Measurements from ENCODE around the gene POU5F2. TPM values are rescaled to one million over a fixed set of nuclear protein-coding genes. Genes with fewer than 3 reads are reported as not detected.

The POU5F2 gene
- total and polyA plus RNA-seq, 2 of the 8 experiments (the other 6 are each of a cell fraction or from before 2014, with no cell fraction given): 0.06 to 0.08 TPM

DNA sequence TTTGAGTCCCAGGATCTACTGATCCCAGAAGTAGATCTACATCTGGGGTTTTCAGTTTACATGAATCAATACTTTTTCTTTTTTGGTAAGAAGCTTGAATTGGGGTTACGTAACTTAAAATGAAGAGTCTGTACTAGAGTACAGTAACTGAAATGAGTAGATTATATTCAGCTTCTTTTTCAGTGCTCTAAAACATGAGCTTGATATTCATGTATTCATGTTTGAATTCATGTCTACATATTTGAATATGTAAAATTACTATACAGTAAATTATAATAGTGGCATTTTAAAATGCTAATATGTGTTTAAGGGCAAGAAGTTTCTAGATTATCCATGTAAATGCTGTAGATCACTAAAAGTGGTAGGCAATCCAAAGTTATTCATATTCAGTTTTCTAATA, 14.8 kb downstream of the POU5F2 start:
- Histone ChIP-seq H3K4me1 (replicated peaks in 1 of 4; ENCODE audit: control insufficient read depth in 3 of 4, insufficient read depth in 4 of 4, low read length in 3 of 4) (peaks cover 0 to 9% (median 0%) of the 10 kb centered on the region in 4 experiments; a peak in 1 of 7 replicates), H2BK15ac (ENCODE audit: low read length) (no peak overlapping the region), H3K79me2 (ENCODE audit: control insufficient read depth in 1 of 2, insufficient read depth in 2 of 2, low read length in 2 of 2) (no peaks in the 10 kb centered on the region), H2AFZ (ENCODE audit: low read length) (no peak overlapping the region), H2BK20ac (ENCODE audit: low read length) (no peak overlapping the region), H2BK5ac (ENCODE audit: low read depth, low read length) (no peak overlapping the region), H3K27ac (ENCODE audit: low read depth, low read length) (no peak overlapping the region), H3K23ac (ENCODE audit: insufficient read length) (no peak overlapping the region), H3K23me2 (ENCODE audit: low read depth, low read length) (no peaks in the 10 kb centered on the region), H3K9me3 (ENCODE audit: insufficient read depth in 2 of 2, low read depth in 1 of 2, low read length in 1 of 2) (no peaks in the 10 kb centered on the region), H4K8ac (ENCODE audit: extremely low read depth, insufficient read depth, low read length) (no peak overlapping the region), H3K4ac (replicated peaks; ENCODE audit: insufficient read length, low read depth, low read length) (peak overlapping the region; percentile 21), H3K14ac (ENCODE audit: insufficient read length) (no peak overlapping the region), H3K18ac (ENCODE audit: extremely low read depth, low read length) (no peak overlapping the region), H4K5ac (ENCODE audit: insufficient read length, low read depth, low read length) (no peak overlapping the region), H2BK120ac (replicated peaks; ENCODE audit: low read depth, low read length) (no peak overlapping the region), H3K27me3 (replicated peaks in 1 of 4; ENCODE audit: control insufficient read depth in 3 of 4, extremely low read depth in 1 of 4, insufficient read depth in 3 of 4, low read length in 3 of 4) (no peaks in the 10 kb centered on the region), H3K4me2 (ENCODE audit: insufficient read depth in 1 of 2, low read depth in 2 of 2, low read length in 2 of 2) (no peak overlapping the region), H2AK5ac (ENCODE audit: low read depth, low read length) (no peak overlapping the region), H4K91ac (replicated peaks; ENCODE audit: insufficient read length, low read length) (no peak overlapping the region), H3K56ac (replicated peaks; ENCODE audit: insufficient read length, low read depth, low read length) (no peak overlapping the region), H3K9ac (replicated peaks in 1 of 4; ENCODE audit: extremely low read depth in 1 of 4, low read depth in 3 of 4, low read length in 3 of 4) (no peak overlapping the region), H3K4me3 (ENCODE audit: extremely low read depth in 1 of 4, insufficient read depth in 2 of 4, low read depth in 3 of 4, low read length in 4 of 4) (no peak overlapping the region), H2BK12ac (ENCODE audit: low read depth, low read length) (no peak overlapping the region), H4K20me1 (replicated peaks in 1 of 2; ENCODE audit: control insufficient read depth in 1 of 2, insufficient read depth in 2 of 2, low read length in 2 of 2) (no peaks in the 10 kb centered on the region), H3K79me1 (ENCODE audit: low read depth, low read length) (no peaks in the 10 kb centered on the region), H3K36me3 (ENCODE audit: control insufficient read depth in 2 of 4, insufficient read depth in 4 of 4, low read length in 3 of 4) (no peaks in the 10 kb centered on the region)
- ChIA-PET CTCF (ENCODE audit: partially characterized antibody) (interaction anchor here (0.9 to 1.1 kb wide), 3 partner anchors 9 to 95 kb away, joined by 3 read pairs; no protein-coding TSS in a partner anchor), POLR2A (ENCODE audit: partially characterized antibody) (no interaction called here)
- no peak for DNase-seq (ENCODE audit: low read depth in 1 of 2, low spot score in 2 of 2)
- no peak for FAIRE-seq
- WGBS, 2 experiments (ENCODE audit: extremely low coverage in 1 of 2, insufficient coverage in 1 of 2, insufficient read length in 1 of 2, insufficient replicate concordance in 2 of 2, low coverage in 1 of 2, low lambda C conversion rate in 2 of 2, missing lambda C conversion rate in 1 of 2): 87% methylated on average over 1 of the region's 1 CpG; no CpG with 5 or more reads in 1 of the 2 experiments
- TF ChIP-seq RNF2 (IDR thresholded peaks at IDR 0.05; ENCODE audit: borderline replicate concordance, low read depth, low read length, missing control alignments, poor library complexity, severe bottlenecking): no peak
